ENCODE measurements around the gene MDP1.
"Not testable (repeated sequence)": the region's sequence is repeated elsewhere in the genome, so short reads cannot be mapped to it uniquely, and the experiment has no call there.

The MDP1 gene

GRCh38 chr14:24247422-24247821 lies 31.6 kb upstream of the MDP1 start:
- WGBS (ENCODE audit: extremely low coverage, insufficient coverage, low lambda C conversion rate): 100% methylated on average over 2 of the region's 7 CpGs
- no peaks in the 10 kb centered on the region for H3K27me3 ChIP-seq (ENCODE audit: insufficient read depth, low read length, poor library complexity)

DNA sequence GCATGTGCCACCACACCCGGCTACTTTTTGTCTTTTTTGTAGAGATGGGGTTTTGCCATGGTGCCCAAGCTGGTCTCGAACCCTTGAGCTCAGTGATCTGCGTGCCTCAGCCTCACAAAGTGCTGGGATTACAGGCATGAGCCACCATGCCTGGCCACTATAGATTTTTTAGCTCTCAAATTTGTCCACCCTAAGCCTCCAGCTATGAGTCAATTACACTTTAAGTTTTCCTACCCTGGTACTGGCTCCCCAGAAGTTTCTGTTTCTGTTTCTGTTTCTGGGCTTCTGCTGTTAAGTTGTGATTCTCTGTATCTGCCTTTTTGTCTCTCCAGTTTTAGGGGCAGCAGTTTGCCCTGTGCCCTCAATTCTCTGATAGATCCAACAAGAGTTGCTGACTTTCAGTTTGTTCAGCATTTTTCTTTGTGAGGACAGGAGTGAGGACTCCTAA lies 30.9 kb upstream of the MDP1 start:
- Histone ChIP-seq H3K23ac (ENCODE audit: low read length) (no peak overlapping the region), H3K9ac (ENCODE audit: low read length) (no peak overlapping the region), H3K4me2 (ENCODE audit: low read length) (no peak overlapping the region), H3K79me2 (ENCODE audit: control insufficient read depth, insufficient read depth, low read length) (no peaks in the 10 kb centered on the region), H2BK120ac (ENCODE audit: low read depth, low read length) (no peak overlapping the region), H3K4me1 (ENCODE audit: control insufficient read depth, low read depth, low read length) (peaks cover 2% of the 10 kb centered on the region), H2BK15ac (replicated peaks; ENCODE audit: low read depth) (no peak overlapping the region), H4K5ac (ENCODE audit: low read length) (no peak overlapping the region), H4K8ac (ENCODE audit: low read depth, low read length) (no peak overlapping the region), H3K27ac (ENCODE audit: low read depth, low read length) (no peak overlapping the region), H3K18ac (ENCODE audit: low read length) (no peak overlapping the region), H3K4me3 (ENCODE audit: low read length) (no peak overlapping the region), H2BK5ac (ENCODE audit: low read length) (no peak overlapping the region), H2AK5ac (ENCODE audit: low read length) (no peak overlapping the region), H3K56ac (ENCODE audit: low read length) (no peak overlapping the region), H3K79me1 (ENCODE audit: low read length) (no peaks in the 10 kb centered on the region), H3K27me3 (ENCODE audit: insufficient read depth, low read length, poor library complexity) (no peaks in the 10 kb centered on the region), H3K36me3 (ENCODE audit: control insufficient read depth, insufficient read depth, low read length) (no peaks in the 10 kb centered on the region), H3K4ac (ENCODE audit: low read depth, low read length) (no peak overlapping the region)
- no CpG with 5 or more reads among the region's 3 CpGs for WGBS (ENCODE audit: extremely low coverage, insufficient coverage, low lambda C conversion rate)
- no peak for DNase-seq

More at GRCh38 chr14:24247422-24247821, 31.6 kb upstream of the MDP1 start:
- no peak overlapping the region for H4K8ac ChIP-seq (ENCODE audit: low read depth, low read length)
- no peak overlapping the region for H2BK15ac ChIP-seq (replicated peaks; ENCODE audit: low read depth)
- no peak overlapping the region for H3K4me3 ChIP-seq (ENCODE audit: low read length)
- H2BK5ac ChIP-seq (ENCODE audit: low read length): no peak overlapping the region
- no peak overlapping the region for H3K27ac ChIP-seq (ENCODE audit: low read depth, low read length)
- no peak overlapping the region for H3K9ac ChIP-seq (ENCODE audit: low read length)
- no peak overlapping the region for H3K23ac ChIP-seq (ENCODE audit: low read length)
- H3K79me1 ChIP-seq (ENCODE audit: low read length): no peaks in the 10 kb centered on the region
- H4K5ac ChIP-seq (ENCODE audit: low read length): no peak overlapping the region
- H3K4ac ChIP-seq (ENCODE audit: low read depth, low read length): no peak overlapping the region
- no peaks in the 10 kb centered on the region for H3K79me2 ChIP-seq (ENCODE audit: control insufficient read depth, insufficient read depth, low read length)
- no peaks in the 10 kb centered on the region for H3K36me3 ChIP-seq (ENCODE audit: control insufficient read depth, insufficient read depth, low read length)
- no peak overlapping the region for H3K18ac ChIP-seq (ENCODE audit: low read length)
- H2BK120ac ChIP-seq (ENCODE audit: low read depth, low read length): no peak overlapping the region
- DNase-seq: no peak
- no peak overlapping the region for H3K56ac ChIP-seq (ENCODE audit: low read length)
- no peak overlapping the region for H2AK5ac ChIP-seq (ENCODE audit: low read length)
- H3K4me1 ChIP-seq (ENCODE audit: control insufficient read depth, low read depth, low read length): peaks cover 2% of the 10 kb centered on the region
- no peak overlapping the region for H3K4me2 ChIP-seq (ENCODE audit: low read length)

GRCh38 chr14:24245350-24245749 lies 29.5 kb upstream of the MDP1 start:
- DNase-seq; H3K36me3 ChIP-seq (ENCODE audit: control insufficient read depth, insufficient read depth, low read length); H3K79me1 ChIP-seq (ENCODE audit: low read length); H2BK120ac ChIP-seq (ENCODE audit: low read depth, low read length); H3K4me1 ChIP-seq (ENCODE audit: control insufficient read depth, low read depth, low read length); H3K79me2 ChIP-seq (ENCODE audit: control insufficient read depth, insufficient read depth, low read length); H2BK5ac ChIP-seq (ENCODE audit: low read length); H3K18ac ChIP-seq (ENCODE audit: low read length); H3K9ac ChIP-seq (ENCODE audit: low read length); H3K4me2 ChIP-seq (ENCODE audit: low read length); H2BK15ac ChIP-seq (replicated peaks; ENCODE audit: low read depth); H4K8ac ChIP-seq (ENCODE audit: low read depth, low read length); H4K5ac ChIP-seq (ENCODE audit: low read length); H3K4ac ChIP-seq (ENCODE audit: low read depth, low read length); H3K23ac ChIP-seq (ENCODE audit: low read length); H2AK5ac ChIP-seq (ENCODE audit: low read length); H3K4me3 ChIP-seq (ENCODE audit: low read length); H3K27me3 ChIP-seq (ENCODE audit: insufficient read depth, low read length, poor library complexity); H3K56ac ChIP-seq (ENCODE audit: low read length); H3K27ac ChIP-seq (ENCODE audit: low read depth, low read length): not testable (repeated sequence)
- WGBS (ENCODE audit: extremely low coverage, insufficient coverage, low lambda C conversion rate): no CpG with 5 or more reads among the region's 11 CpGs

DNA sequence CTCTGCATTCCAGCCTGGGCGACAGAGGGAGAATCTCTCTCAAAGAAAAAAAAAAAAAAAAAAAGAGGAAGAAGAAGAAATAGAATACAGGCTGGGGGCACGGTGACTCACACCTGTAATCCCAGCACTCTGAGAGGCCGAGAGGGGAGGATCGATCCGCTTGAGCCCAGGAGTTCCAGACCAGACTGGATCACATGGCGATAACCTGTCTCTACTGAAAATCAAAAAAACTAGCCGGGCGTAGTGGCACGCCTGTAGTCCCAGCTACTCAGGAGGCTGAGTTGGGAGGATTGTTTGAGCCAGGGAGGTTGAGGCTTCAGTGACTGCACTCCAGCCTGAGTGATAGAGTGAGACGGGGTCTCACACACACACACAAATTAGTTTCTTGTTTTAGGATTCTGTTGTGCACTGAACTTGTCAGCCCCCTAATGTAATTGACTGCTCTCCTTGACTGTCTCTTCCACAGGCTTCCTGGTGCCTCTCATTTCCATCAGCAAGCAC lies 27.5 kb upstream of the MDP1 start:
- H4K8ac ChIP-seq (ENCODE audit: low read depth, low read length): no peak overlapping the region
- peak overlapping the region; percentile 85 for H3K56ac ChIP-seq (ENCODE audit: low read length)
- peaks cover 5% of the 10 kb centered on the region for H3K4me1 ChIP-seq (ENCODE audit: control insufficient read depth, low read depth, low read length)
- no peaks in the 10 kb centered on the region for H3K27me3 ChIP-seq (ENCODE audit: insufficient read depth, low read length, poor library complexity)
- peak overlapping the region; percentile 41 for H3K4ac ChIP-seq (ENCODE audit: low read depth, low read length)
- peak overlapping the region; percentile 87 for H3K9ac ChIP-seq (ENCODE audit: low read length)
- H3K18ac ChIP-seq (ENCODE audit: low read length): peak overlapping the region; percentile 9
- no peak overlapping the region for H2BK15ac ChIP-seq (replicated peaks; ENCODE audit: low read depth)
- H3K4me3 ChIP-seq (ENCODE audit: low read length): no peak overlapping the region
- H3K4me2 ChIP-seq (ENCODE audit: low read length): no peak overlapping the region
- peak overlapping the region; percentile 0 for H2AK5ac ChIP-seq (ENCODE audit: low read length)
- peak overlapping the region; percentile 11 for H3K23ac ChIP-seq (ENCODE audit: low read length)
- H2BK5ac ChIP-seq (ENCODE audit: low read length): no peak overlapping the region
- no peaks in the 10 kb centered on the region for H3K79me2 ChIP-seq (ENCODE audit: control insufficient read depth, insufficient read depth, low read length)
- peak; percentile 72 for DNase-seq
- no peak overlapping the region for H4K5ac ChIP-seq (ENCODE audit: low read length)
- peak overlapping the region; percentile 89 for H3K27ac ChIP-seq (ENCODE audit: low read depth, low read length)
- no peak overlapping the region for H2BK120ac ChIP-seq (ENCODE audit: low read depth, low read length)
- peaks cover 4% of the 10 kb centered on the region for H3K79me1 ChIP-seq (ENCODE audit: low read length)
- WGBS (ENCODE audit: extremely low coverage, insufficient coverage, low lambda C conversion rate): no CpG with 5 or more reads among the region's 10 CpGs
- peaks cover 2% of the 10 kb centered on the region for H3K36me3 ChIP-seq (ENCODE audit: control insufficient read depth, insufficient read depth, low read length)

DNA sequence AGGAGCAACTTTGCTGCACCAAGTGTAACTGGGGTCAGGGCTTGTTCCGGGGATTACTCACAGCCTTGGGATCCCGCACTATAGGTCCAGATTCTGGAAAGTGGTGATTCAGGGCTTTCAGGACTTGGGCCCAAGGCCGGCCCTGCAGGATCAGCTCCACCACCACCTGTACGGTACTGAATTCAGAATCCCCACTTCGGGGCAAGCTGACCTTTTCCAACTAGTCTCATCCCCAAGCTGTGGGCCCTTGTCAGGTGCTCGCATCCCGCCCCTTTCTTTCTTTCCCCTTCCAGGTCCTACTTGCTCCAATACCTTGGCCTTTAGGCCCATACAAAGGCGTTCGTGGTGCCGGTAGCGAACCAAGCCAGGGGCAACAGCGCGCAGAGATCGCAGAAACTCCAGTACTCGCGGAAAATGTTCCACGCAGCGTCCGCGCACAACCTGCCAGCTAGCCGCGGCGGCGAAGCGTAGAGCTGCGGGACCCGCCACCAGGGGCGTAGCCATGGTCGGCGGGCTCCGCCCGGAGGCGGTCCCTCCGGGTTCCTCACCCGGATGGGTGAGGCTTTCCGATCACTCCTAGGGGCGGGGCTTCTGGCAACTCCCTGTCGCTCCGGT lies 26.1 kb upstream of the MDP1 start:
- Histone ChIP-seq H3K4me2 (ENCODE audit: low read length) (peak overlapping the region; percentile 73), H3K4me1 (ENCODE audit: control insufficient read depth, low read depth, low read length) (peaks cover 5% of the 10 kb centered on the region), H3K79me2 (ENCODE audit: control insufficient read depth, insufficient read depth, low read length) (no peaks in the 10 kb centered on the region), H3K27me3 (ENCODE audit: insufficient read depth, low read length, poor library complexity) (no peaks in the 10 kb centered on the region), H4K8ac (ENCODE audit: low read depth, low read length) (no peak overlapping the region), H2BK120ac (ENCODE audit: low read depth, low read length) (no peak overlapping the region), H3K23ac (ENCODE audit: low read length) (peak overlapping the region; percentile 75), H4K5ac (ENCODE audit: low read length) (no peak overlapping the region), H3K4ac (ENCODE audit: low read depth, low read length) (no peak overlapping the region), H3K56ac (ENCODE audit: low read length) (peak overlapping the region; percentile 96), H3K9ac (ENCODE audit: low read length) (peak overlapping the region; percentile 79), H3K79me1 (ENCODE audit: low read length) (peaks cover 4% of the 10 kb centered on the region), H3K27ac (ENCODE audit: low read depth, low read length) (peak overlapping the region; percentile 82), H2AK5ac (ENCODE audit: low read length) (no peak overlapping the region), H2BK5ac (ENCODE audit: low read length) (no peak overlapping the region), H3K18ac (ENCODE audit: low read length) (peak overlapping the region; percentile 69), H3K4me3 (ENCODE audit: low read length) (peak overlapping the region; percentile 66), H2BK15ac (replicated peaks; ENCODE audit: low read depth) (no peak overlapping the region), H3K36me3 (ENCODE audit: control insufficient read depth, insufficient read depth, low read length) (peaks cover 2% of the 10 kb centered on the region)
- DNase-seq: peak; percentile 96
- no CpG with 5 or more reads among the region's 39 CpGs for WGBS (ENCODE audit: extremely low coverage, insufficient coverage, low lambda C conversion rate)
